Calu3 (cell line): ENCODE data around the gene SEC63. TPM values are rescaled to one million over a fixed set of nuclear protein-coding genes. Genes with fewer than 3 reads are reported as not detected.
A peak's percentile ranks its signal among the peaks of the same experiment; 100 is the strongest.

Source experiments
- BruUV-seq: library from RNA; stranded (reverse); fragments of 400-500 nt; replicated peaks from 2 replicates; lab custom pipeline; 2021; lab: Mats Ljungman, UMichigan
- CTCF ChIA-PET: fragments of 300-600 bp; sonication (Branson Sonifier 250); formaldehyde crosslinking; loops from one replicate; lab custom pipeline; 2022; ENCODE audit warnings: antibody characterized with exemption; lab: Charles Lee
- DNase-seq: peaks from one replicate; pipeline ENCODE4 v3.0.0; 2022
- H3K27ac Mint-ChIP-seq: one replicate; pipeline ENCODE4 v1.8.0; 2022; ENCODE audit warnings: mixed read lengths; ENCODE audit not compliant: unreplicated experiment
- H3K27me3 Mint-ChIP-seq: one replicate; pipeline ENCODE4 v1.8.0; 2022; ENCODE audit warnings: mixed read lengths; ENCODE audit not compliant: unreplicated experiment
- H3K36me3 Mint-ChIP-seq: one replicate; pipeline ENCODE4 v1.8.0; 2022; ENCODE audit warnings: mild to moderate bottlenecking, moderate library complexity, mixed read lengths; ENCODE audit not compliant: insufficient read depth, unreplicated experiment
- H3K4me1 Mint-ChIP-seq: one replicate; pipeline ENCODE4 v1.8.0; 2022; ENCODE audit warnings: mild to moderate bottlenecking, low read depth, mixed read lengths; ENCODE audit not compliant: unreplicated experiment
- H3K4me3 Mint-ChIP-seq: one replicate; pipeline ENCODE4 v1.8.0; 2022; ENCODE audit warnings: mild to moderate bottlenecking, low read depth, moderate library complexity, mixed read lengths; ENCODE audit not compliant: unreplicated experiment
- H3K9me3 Mint-ChIP-seq: one replicate; pipeline ENCODE4 v1.8.0; 2022; ENCODE audit warnings: low read depth, mixed read lengths; ENCODE audit not compliant: unreplicated experiment
- CTCF ChIP-seq: fragments of 200-600 bp; IDR thresholded peaks from one replicate; pipeline ENCODE4 v1.8.0; 2022; ENCODE audit warnings: antibody characterized with exemption; ENCODE audit not compliant: unreplicated experiment
- intact Hi-C: fragments of 100-400 bp; cut with micrococcal nuclease; formaldehyde crosslinking; loops from one replicate; pipeline ENCODE4 v1.10.0; 2022; ENCODE audit not compliant: unreplicated experiment
- total RNA-seq: library from RNA; stranded (reverse); gene quantifications from 2 replicates; pipeline ENCODE4 v1.2.3, GENCODE V29; 2022

Gene SEC63
- total RNA-seq, 1 experiment from 2014 or later = 135 TPM

GRCh38 chr6:107977283-107977682, 19.3 kb upstream of the SEC63 start:
- Mint-ChIP-seq H3K4me1 (peaks cover 22% of the 10 kb centered on the region), H3K4me3 (no peak overlapping the region), H3K27me3 (no peaks in the 10 kb centered on the region), H3K27ac (no peak overlapping the region), H3K9me3 (no peaks in the 10 kb centered on the region), H3K36me3 (peaks cover 6% of the 10 kb centered on the region)
- peak; percentile 16 for DNase-seq
- TF ChIP-seq CTCF = peak; percentile 52
- no TSS peak for BruUV-seq
- intact Hi-C loops = no loop called here
- CTCF ChIA-PET = interaction anchor here (0.6 to 1.0 kb wide), 4 partner anchors 65 to 1037 kb away, joined by 3 to 5 read pairs (median 3); no protein-coding TSS in a partner anchor

- no peak overlapping the region for H3K27ac Mint-ChIP-seq
- no peak overlapping the region for H3K4me3 Mint-ChIP-seq
- no peak for DNase-seq
- BruUV-seq = no TSS peak
- intact Hi-C loops = no loop called here
- CTCF ChIA-PET = no interaction called here
- H3K27me3 Mint-ChIP-seq = no peaks in the 10 kb centered on the region
- peaks cover 6% of the 10 kb centered on the region for H3K36me3 Mint-ChIP-seq
- no peaks in the 10 kb centered on the region for H3K9me3 Mint-ChIP-seq
- TF ChIP-seq CTCF = no peak
- peaks cover 21% of the 10 kb centered on the region for H3K4me1 Mint-ChIP-seq
Measured at GRCh38 chr6:107976155-107976783, 18.3 kb upstream of the SEC63 start.

GRCh38 chr6:107973594-107973993, 15.6 kb upstream of the SEC63 start:
- intact Hi-C loops = no loop called here
- CTCF ChIA-PET = interaction anchor here (0.7 kb wide), 1 partner anchor 76 kb away, joined by 3 read pairs; no protein-coding TSS in a partner anchor
- peak; percentile 7 for DNase-seq
- H3K4me1 Mint-ChIP-seq = peaks cover 21% of the 10 kb centered on the region
- no peaks in the 10 kb centered on the region for H3K9me3 Mint-ChIP-seq
- no TSS peak for BruUV-seq
- peaks cover 6% of the 10 kb centered on the region for H3K36me3 Mint-ChIP-seq
- no peak for TF ChIP-seq CTCF
- H3K27me3 Mint-ChIP-seq = peaks cover 7% of the 10 kb centered on the region
- no peak overlapping the region for H3K4me3 Mint-ChIP-seq
- peak overlapping the region; percentile 72 for H3K27ac Mint-ChIP-seq

GRCh38 chr6:107972413-107973096, 14.5 kb upstream of the SEC63 start:
- Mint-ChIP-seq H3K4me1 (peaks cover 21% of the 10 kb centered on the region), H3K4me3 (no peak overlapping the region), H3K27me3 (peaks cover 7% of the 10 kb centered on the region), H3K27ac (no peak overlapping the region), H3K9me3 (no peaks in the 10 kb centered on the region), H3K36me3 (peaks cover 6% of the 10 kb centered on the region)
- intact Hi-C loops = no loop called here
- no peak for DNase-seq
- no TSS peak for BruUV-seq
- CTCF ChIA-PET = interaction anchor here (0.6 kb wide), 1 partner anchor 63 kb away, joined by 3 read pairs; no protein-coding TSS in a partner anchor
- TF ChIP-seq CTCF = no peak
